Ovary (tissue), 3 donors: Measurements from ENCODE around the gene ROBO1.

ENCODE experiments used
- EP300 ChIP-seq: sonication (generic); formaldehyde crosslinking; IDR thresholded peaks from one replicate; pipeline ENCODE4 v1.6.1; 2017; ENCODE audit warnings: antibody characterized with exemption
- TF ChIP-seq, protein P1 (sequence below), 3 donors: fragments of 450-650 bp in 2 of 3; fragments of 200-600 bp in 1 of 3; IDR thresholded peaks; one replicate each; pipeline versions ENCODE4 v1.5.1 to v1.8.0; 2016 to 2022; ENCODE audit warnings: antibody characterized with exemption in 3 of 3, mild to moderate bottlenecking in 1 of 3
- donor health status: DM: no; HTN: no; CAD: no.

DNA sequence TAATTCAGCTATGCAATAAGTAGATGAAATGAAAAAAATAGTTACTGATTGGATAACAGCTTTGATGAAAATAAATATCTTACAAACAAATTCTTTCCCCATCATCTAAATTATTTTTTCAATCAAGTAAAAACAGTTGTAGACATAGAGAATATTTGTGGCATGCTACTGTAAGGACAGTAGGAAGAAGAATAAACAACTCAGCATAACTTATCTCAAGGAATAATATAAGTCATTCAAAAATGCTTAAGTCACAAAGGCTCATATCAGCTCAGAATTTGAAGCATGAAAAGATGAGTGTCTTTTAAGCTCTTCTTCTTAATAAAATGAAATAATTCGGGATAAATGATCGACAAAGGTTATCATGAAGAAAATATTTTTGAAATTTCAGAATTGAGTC lies 1029.0 kb downstream of the ROBO1 start:
- TF ChIP-seq, protein P1, sequence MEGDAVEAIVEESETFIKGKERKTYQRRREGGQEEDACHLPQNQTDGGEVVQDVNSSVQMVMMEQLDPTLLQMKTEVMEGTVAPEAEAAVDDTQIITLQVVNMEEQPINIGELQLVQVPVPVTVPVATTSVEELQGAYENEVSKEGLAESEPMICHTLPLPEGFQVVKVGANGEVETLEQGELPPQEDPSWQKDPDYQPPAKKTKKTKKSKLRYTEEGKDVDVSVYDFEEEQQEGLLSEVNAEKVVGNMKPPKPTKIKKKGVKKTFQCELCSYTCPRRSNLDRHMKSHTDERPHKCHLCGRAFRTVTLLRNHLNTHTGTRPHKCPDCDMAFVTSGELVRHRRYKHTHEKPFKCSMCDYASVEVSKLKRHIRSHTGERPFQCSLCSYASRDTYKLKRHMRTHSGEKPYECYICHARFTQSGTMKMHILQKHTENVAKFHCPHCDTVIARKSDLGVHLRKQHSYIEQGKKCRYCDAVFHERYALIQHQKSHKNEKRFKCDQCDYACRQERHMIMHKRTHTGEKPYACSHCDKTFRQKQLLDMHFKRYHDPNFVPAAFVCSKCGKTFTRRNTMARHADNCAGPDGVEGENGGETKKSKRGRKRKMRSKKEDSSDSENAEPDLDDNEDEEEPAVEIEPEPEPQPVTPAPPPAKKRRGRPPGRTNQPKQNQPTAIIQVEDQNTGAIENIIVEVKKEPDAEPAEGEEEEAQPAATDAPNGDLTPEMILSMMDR (IDR thresholded peaks at IDR 0.05) = no peak
- TF ChIP-seq EP300 = no peak
